ENCODE results near the gene SLIT1. TPM values are rescaled to one million over a fixed set of nuclear protein-coding genes. Genes with fewer than 3 reads are reported as not detected.

The SLIT1 gene
- total and polyA plus RNA-seq, 2 donors (not counting 1 experiment from before 2014, with no cell fraction given), result 0.15 to 0.49 TPM

GRCh38 chr10:97047788-97048187, 138.0 kb downstream of the SLIT1 start:
- ATAC-seq (ENCODE audit: low read depth) (no peak), DNase-seq (no peak)
- Histone ChIP-seq H3K27ac (ENCODE audit: low read length in 2 of 2) (no peak overlapping the region), H3K9ac (ENCODE audit: low read length) (no peak overlapping the region), H2AFZ (ENCODE audit: insufficient read depth, low read depth, low read length, poor library complexity, severe bottlenecking) (no peak overlapping the region), H3K4me1 (ENCODE audit: control insufficient read depth in 2 of 2, insufficient read depth in 2 of 2, low read length in 2 of 2) (peaks cover 0 to 3% of the 10 kb centered on the region in 2 donors), H4K20me1 (ENCODE audit: control insufficient read depth, insufficient read depth, low read length, poor library complexity, severe bottlenecking) (no peaks in the 10 kb centered on the region), H3K4me2 (replicated peaks; ENCODE audit: low read depth, low read length, poor library complexity, severe bottlenecking) (no peak overlapping the region), H3K4me3 (ENCODE audit: control extremely low read depth in 1 of 5, extremely low read depth in 1 of 5, insufficient read depth in 1 of 5, low read depth in 2 of 5, low read length in 4 of 5) (no peak overlapping the region), H3K27me3 (replicated peaks in 1 of 4; ENCODE audit: control extremely low read depth in 1 of 4, control insufficient read depth in 3 of 4, insufficient read depth in 4 of 4, low read length in 3 of 4) (no peaks in the 10 kb centered on the region), H3K79me2 (ENCODE audit: control insufficient read depth, insufficient read depth, low read length) (no peaks in the 10 kb centered on the region), H3K9me3 (ENCODE audit: control extremely low read depth in 1 of 3, control insufficient read depth in 2 of 3, insufficient read depth in 1 of 3, low read length in 2 of 3) (peaks cover 0 to 8% (median 3%) of the 10 kb centered on the region in 3 donors), H3K36me3 (replicated peaks in 1 of 2; ENCODE audit: control extremely low read depth in 1 of 2, control insufficient read depth in 1 of 2, extremely low read depth in 1 of 2, insufficient read depth in 2 of 2, low read length in 1 of 2) (no peaks in the 10 kb centered on the region)
- TF ChIP-seq CTCF (IDR thresholded peaks at IDR 0.05) (no peak), EZH2 (IDR thresholded peaks at IDR 0.05; ENCODE audit: borderline replicate concordance, insufficient read depth, low read depth, low read length, poor library complexity, severe bottlenecking) (no peak)
- H3K27me3 Mint-ChIP-seq, result peaks cover 5% of the 10 kb centered on the region
- CTCF ChIA-PET, result interaction anchor here (1.2 kb wide), 1 partner anchor 10 kb away, joined by 4 read pairs; no protein-coding TSS in a partner anchor
- H3K4me1 Mint-ChIP-seq, result peaks cover 6% of the 10 kb centered on the region
- intact Hi-C loops (cut with micrococcal nuclease), result no loop called here
- 100% methylated on average over 4 of the region's 9 CpGs for WGBS (ENCODE audit: insufficient coverage)
- no peaks in the 10 kb centered on the region for H3K9me3 Mint-ChIP-seq (ENCODE audit: insufficient read depth)
- no peak overlapping the region for H3K4me3 Mint-ChIP-seq
- H3K27ac Mint-ChIP-seq, result no peak overlapping the region
- POLR2A ChIA-PET, result no interaction called here

- POLR2A ChIA-PET, result no interaction called here
- Histone ChIP-seq H3K9ac (ENCODE audit: low read length) (no peak overlapping the region), H3K4me3 (ENCODE audit: control extremely low read depth in 1 of 5, extremely low read depth in 1 of 5, insufficient read depth in 1 of 5, low read depth in 2 of 5, low read length in 4 of 5) (no peak overlapping the region), H3K27ac (ENCODE audit: low read length in 2 of 2) (no peak overlapping the region), H4K20me1 (ENCODE audit: control insufficient read depth, insufficient read depth, low read length, poor library complexity, severe bottlenecking) (no peaks in the 10 kb centered on the region), H3K4me1 (ENCODE audit: control insufficient read depth in 2 of 2, insufficient read depth in 2 of 2, low read length in 2 of 2) (peaks cover 0 to 3% of the 10 kb centered on the region in 2 donors), H2AFZ (ENCODE audit: insufficient read depth, low read depth, low read length, poor library complexity, severe bottlenecking) (no peak overlapping the region), H3K9me3 (ENCODE audit: control extremely low read depth in 1 of 3, control insufficient read depth in 2 of 3, insufficient read depth in 1 of 3, low read length in 2 of 3) (peaks cover 0 to 8% (median 3%) of the 10 kb centered on the region in 3 donors), H3K36me3 (replicated peaks in 1 of 2; ENCODE audit: control extremely low read depth in 1 of 2, control insufficient read depth in 1 of 2, extremely low read depth in 1 of 2, insufficient read depth in 2 of 2, low read length in 1 of 2) (no peaks in the 10 kb centered on the region), H3K27me3 (replicated peaks in 1 of 4; ENCODE audit: control extremely low read depth in 1 of 4, control insufficient read depth in 3 of 4, insufficient read depth in 4 of 4, low read length in 3 of 4) (no peaks in the 10 kb centered on the region), H3K4me2 (replicated peaks; ENCODE audit: low read depth, low read length, poor library complexity, severe bottlenecking) (no peak overlapping the region), H3K79me2 (ENCODE audit: control insufficient read depth, insufficient read depth, low read length) (no peaks in the 10 kb centered on the region)
- H3K27ac Mint-ChIP-seq, result no peak overlapping the region
- no peaks in the 10 kb centered on the region for H3K27me3 Mint-ChIP-seq
- no peaks in the 10 kb centered on the region for H3K9me3 Mint-ChIP-seq (ENCODE audit: insufficient read depth)
- DNase-seq (no peak), ATAC-seq (ENCODE audit: low read depth) (no peak)
- CTCF ChIA-PET, result interaction anchor here (1.2 to 1.9 kb wide), 3 partner anchors 9 to 150 kb away, joined by 4 to 9 read pairs (median 5); no protein-coding TSS in a partner anchor
- TF ChIP-seq CTCF (IDR thresholded peaks at IDR 0.05) (no peak), EZH2 (IDR thresholded peaks at IDR 0.05; ENCODE audit: borderline replicate concordance, insufficient read depth, low read depth, low read length, poor library complexity, severe bottlenecking) (no peak)
- no peak overlapping the region for H3K4me3 Mint-ChIP-seq
- peaks cover 6% of the 10 kb centered on the region for H3K4me1 Mint-ChIP-seq
- WGBS (ENCODE audit: insufficient coverage), result 97% methylated on average over 4 of the region's 5 CpGs
- intact Hi-C loops (cut with micrococcal nuclease), result no loop called here
Observed at GRCh38 chr10:97047083-97047736, 138.5 kb downstream of the SLIT1 start.
